GM19035 (cell line): Measurements from ENCODE around the gene MXD3.
"Not testable (repeated sequence)": the region's sequence is repeated elsewhere in the genome, so short reads cannot be mapped to it uniquely, and the experiment has no call there.

ENCODE experiments used
- ATAC-seq: cut with Tn5 transposase; IDR thresholded peaks from one replicate; pipeline ENCODE4 v1.9.1; 2021; ENCODE audit not compliant: unreplicated experiment

MXD3 gene, protein sequence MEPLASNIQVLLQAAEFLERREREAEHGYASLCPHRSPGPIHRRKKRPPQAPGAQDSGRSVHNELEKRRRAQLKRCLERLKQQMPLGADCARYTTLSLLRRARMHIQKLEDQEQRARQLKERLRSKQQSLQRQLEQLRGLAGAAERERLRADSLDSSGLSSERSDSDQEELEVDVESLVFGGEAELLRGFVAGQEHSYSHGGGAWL

DNA sequence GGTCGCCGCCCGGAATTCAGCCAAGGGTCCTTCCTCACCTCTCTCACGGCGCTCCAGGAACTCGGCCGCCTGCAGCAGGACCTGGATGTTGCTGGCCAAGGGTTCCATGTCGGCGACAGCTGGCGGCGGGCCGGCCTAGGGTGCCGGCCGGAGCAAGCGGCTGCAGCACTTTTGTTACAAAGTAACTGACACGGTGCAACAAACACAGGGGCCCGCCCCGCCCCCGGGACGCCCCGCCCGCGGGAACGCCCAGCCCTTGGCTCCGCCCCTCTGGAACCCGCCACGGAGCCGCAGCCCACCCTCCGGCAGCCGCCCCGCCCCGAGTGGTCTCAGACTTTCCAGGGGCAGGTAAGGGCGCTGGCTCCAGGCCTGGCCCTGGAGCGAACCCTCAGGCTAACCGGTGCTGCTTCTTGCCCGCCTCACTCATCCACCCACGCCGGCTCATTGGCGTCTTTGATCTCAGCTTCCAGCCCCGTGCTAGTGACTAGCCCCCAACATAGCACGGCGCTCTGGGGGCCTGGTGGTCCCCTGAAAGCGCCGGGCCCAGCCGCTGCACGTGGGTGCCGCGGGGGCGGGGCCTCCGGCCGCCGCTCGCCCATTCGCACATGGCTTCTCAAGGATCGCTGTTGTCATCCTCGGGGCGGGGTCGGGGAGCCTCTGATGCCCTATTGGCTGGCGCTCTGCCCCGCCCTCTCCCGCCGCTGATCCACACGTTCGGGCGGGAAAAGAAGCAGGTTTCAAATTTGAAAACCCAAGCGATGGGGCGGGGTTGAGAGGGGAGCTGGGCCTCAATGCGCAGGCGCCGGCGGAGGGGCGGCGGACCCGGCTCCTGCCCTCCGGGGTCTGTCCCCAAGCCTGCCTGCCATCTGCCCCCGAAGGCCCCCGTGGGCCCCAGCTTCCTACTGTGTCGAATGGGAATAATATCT lies at the start of gene MXD3:
Gene MXD3, minus strand, starts transcription at position 176 of the 926 bp plus-strand sequence. Its CDS starts 68 bp downstream, at position 108.
- peak; percentile 72 for ATAC-seq

DNA sequence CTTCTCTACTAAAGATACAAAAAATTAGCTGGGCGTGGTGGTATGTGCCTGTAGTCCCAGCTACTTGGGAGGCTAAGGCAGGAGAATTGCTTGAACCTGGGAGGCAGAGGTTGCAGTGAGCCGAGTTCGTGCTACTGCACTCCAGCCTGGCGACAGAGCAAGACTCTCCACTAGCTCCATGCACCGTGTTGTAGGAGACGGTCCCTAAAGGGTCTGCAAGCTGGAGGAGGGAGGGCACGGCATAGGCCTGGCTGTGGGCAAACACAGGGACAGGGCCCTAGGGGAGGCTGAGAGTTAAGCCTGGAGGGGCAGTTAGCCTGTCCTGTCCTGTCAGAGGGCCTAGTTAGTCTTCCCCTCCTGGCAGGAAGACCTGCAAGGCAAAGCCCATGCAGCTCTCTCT lies 49.0 kb upstream of the MXD3 start:
- not testable (repeated sequence) for ATAC-seq

DNA sequence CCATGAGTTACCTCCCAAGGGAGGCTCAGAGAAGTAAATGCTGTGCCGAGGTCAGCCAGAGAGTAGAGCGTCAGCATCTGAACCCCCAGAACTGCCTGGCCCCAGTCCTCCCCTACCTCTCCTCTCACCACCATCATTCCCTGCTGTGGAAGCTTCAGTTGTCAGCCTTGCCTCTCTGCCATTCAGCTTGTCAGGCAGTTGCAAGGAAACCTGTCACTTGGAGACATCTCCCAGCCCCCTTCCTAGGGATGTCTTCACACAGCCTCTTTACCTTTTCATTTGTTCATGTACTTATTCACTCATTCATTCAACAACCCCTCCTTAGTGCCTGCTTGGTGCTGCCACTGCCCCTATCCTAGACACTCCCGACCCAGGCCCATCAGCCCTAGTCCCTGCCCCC lies 48.2 kb upstream of the MXD3 start:
- ATAC-seq, result no peak

DNA sequence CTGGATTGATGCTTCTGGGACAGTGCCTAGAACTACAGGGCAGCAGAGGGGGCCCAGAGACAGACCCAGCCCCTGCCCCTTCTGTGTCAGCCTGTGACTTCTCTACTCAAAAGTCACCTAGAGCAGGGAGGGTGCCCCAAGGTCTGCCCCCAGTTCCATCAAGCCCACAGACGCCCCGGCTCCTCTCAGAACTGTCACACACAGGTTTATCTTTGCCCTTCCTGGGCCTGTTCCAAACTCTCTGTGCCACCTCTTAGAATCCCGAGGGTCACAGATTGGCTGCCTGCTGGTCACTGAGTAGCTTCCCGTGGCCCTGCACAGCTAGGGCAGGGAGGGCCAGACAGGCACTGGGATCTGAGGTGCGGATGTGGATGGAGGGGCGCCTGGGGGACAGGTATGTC lies 47.8 kb upstream of the MXD3 start:
- ATAC-seq, result no peak

DNA sequence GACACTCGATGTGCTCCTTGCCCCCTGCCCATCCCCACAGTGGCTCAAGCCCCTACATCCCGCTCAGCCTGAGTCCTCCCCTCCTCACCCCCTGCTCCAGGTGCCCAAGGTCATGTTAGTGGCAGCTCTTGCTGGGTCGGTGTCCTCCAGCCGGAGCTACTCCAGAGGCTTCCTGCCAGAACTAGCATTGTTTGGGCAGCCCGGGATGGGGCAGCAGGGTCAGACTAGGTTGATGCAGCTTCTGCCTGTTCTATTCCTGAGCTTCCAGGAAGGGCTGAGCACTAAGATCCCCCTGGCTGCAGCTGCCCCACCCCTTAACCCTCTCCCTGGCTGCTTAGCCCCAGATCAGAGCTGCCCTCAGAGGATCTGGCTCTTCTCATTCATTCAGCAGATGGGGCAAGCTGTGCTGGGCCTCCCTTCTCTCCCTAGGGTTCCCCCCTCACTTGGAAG lies 46.7 kb upstream of the MXD3 start:
- ATAC-seq, result peak; percentile 3

DNA sequence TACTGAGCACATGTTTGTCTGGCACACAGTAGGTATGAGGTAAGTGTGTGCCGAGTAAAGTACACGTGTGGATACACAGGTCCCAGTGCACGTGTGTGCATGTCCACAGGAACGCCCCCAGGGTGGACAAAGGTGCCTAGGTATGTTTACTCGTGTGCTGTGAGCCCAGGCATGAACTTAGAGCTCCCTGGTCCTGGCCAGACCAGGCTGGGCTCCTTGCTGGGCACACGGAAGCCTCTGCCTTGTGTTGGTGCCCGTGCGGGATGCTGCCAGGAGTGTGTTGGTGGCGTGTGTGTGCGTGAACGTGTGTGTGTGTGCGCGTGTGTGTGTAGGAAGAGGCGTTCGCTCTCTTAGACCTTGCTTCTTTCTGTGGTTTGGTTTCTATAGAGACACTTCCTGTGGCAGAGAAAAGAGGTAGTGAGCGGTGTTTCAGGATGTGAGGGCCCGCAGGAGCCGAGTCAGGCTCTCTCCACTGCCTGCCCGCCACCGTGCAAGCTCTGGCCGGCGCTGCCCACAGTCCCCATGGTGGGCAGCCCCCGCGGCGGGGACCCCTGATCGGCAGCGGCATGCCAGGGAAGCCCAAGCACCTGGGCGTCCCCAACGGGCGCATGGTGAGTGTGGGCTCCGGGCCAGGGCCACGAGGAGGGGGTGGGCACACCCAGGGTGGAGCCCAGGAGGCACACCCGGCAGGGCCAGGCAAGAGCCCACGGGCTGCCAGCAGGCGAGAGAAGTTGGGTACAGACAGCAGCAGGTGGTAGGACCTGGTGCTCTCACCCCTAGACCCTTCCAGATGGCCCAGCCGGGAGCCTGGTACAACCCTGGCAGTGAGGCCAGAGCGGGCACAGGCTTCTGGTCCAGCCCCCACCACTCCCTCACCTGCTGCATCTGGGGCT lies 46.0 kb upstream of the MXD3 start, which contains the start of gene RGS14:
Gene RGS14, plus strand, starts transcription at position 466 of the 893 bp plus-strand sequence. Its CDS starts 101 bp downstream, at position 567.
- peak; percentile 94 for ATAC-seq

DNA sequence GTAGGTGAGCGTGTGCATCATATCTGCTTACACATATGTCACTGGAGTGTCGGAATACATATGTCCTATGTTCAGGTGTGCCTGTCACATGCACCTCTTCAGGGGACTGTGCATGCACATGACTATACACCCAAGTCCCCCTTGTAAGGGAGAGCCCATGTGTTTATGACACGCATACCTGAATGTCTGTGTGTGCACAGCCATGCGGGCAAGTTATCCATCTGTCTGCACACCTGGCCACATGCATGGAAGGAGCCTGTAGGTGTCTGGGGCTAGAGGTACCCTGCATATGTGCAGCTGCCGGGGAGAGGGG lies 45.4 kb upstream of the MXD3 start:
- ATAC-seq, result no peak

DNA sequence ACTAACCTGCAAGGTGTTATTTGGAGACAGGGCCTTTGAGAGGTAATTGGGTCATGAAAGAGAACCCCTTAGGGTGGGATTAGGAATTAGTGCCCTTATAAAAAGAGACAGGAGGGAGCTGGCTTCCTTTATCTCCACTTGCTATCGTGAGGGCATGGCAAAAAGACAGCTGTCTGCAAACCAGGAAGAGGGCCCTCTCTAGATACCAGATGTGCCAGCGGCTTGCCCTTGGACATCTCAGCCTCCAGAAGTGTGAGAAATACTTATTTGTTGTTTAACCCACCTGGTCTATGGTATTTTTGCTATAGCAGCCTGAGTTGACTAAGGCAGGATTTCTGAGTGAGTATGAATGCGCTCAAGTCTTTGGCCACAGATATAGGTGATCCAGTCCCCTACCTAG lies 45.0 kb upstream of the MXD3 start:
- ATAC-seq, result no peak

DNA sequence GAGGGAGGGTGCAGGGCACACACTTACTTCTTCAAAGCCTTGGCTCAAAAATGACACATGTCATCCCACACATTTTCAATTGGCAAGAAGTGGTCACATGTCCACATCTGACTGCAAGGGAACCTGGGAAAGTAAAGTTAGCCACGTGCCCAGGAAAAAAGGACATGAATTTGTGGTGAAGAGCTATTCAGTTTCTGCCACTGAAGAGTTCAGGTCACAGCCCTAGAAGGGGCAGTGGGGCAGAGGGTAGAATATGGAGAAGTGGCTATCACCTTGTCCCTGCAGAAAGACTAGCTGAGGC lies 44.1 kb upstream of the MXD3 start:
- ATAC-seq, result no peak

DNA sequence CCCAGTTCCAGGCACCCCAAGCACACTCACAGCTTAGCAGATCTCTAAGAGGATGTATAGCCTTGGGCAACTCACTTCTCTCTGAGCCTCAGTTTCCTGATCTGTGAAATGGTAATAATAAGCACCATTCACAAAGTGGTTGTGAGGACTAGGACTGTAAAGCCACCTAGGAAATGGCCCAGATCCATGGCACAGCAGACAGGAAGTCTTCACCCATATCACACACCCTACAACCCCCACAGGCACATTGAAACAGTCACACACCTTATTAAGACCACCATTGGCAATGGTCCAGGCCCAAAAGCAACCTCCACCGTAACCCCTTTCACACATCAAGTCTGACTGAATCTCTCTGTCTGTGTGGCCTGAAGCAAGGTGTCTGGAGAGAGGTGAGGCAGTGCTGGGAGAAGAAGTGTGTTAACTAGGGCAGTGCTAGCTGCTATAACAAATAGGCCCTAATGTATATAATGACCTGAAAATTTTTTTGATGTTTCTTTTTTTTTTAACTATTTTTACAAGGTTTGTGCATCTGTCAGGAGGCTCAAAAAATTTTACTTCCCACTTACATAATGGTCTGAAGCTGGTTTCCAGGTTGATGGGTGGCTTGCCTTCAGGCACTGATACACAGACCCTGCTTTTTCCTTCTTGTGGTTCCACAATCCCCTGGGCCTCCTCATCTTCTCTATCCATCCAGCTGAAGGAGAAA lies 43.6 kb upstream of the MXD3 start:
- ATAC-seq, result no peak

DNA sequence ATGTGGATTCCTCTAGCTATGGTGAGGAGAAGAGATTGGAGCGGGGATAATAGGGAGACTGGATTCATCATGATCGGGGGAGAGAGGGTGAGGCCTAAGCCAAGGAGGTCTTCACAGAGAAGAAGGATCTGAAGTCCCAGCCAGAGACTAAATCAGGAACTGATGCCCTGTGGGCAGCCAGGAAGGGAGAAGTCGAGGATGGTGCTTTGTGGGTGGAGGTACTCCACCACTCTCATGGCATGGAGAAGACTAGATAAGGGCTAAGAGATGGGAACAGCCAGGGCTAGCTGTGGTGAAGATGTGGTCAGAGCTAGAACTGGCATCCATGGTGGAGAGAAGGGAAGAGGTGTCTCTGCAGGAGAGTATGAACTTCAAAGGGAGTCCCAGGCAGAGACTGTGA lies 43.0 kb upstream of the MXD3 start:
- no peak for ATAC-seq

DNA sequence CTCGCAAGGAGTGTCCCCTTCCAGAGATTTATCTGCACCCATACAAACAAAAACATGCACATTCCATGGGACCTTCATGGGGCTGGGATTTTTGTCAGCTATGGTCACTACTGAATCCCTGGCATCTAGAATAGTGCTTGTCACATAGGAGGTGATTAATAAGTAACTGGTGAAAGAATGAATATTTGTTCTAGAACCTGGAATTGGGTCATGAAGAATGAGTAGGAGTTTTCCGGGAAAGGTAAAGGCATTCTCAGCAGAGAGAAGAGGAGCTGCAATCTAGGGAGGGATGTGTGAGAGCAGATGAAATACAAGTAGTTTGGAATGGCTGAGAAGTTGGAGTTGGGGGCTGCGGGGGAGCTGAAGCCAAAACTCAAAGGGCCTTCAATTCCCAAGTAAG lies 42.6 kb upstream of the MXD3 start:
- no peak for ATAC-seq

DNA sequence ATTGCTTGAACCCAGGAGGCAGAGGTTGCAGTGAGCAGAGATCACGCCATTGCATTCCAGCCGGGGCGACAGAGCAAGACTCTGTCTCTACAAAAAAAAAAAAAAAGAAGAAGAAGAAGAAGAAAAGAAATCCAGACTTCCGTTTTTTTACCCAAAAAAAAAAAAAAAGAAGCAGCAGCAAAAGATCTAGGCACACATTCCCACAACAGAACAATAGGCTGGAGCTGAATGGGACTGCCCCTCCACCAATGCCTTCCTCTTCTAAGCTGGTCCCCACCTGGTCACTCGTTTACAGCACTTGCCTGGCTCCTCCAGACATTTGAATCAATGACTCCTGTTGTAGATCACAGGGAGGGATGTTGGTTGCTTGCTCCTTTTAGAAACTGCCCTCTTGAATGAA lies 41.4 kb upstream of the MXD3 start:
- ATAC-seq, result no peak

DNA sequence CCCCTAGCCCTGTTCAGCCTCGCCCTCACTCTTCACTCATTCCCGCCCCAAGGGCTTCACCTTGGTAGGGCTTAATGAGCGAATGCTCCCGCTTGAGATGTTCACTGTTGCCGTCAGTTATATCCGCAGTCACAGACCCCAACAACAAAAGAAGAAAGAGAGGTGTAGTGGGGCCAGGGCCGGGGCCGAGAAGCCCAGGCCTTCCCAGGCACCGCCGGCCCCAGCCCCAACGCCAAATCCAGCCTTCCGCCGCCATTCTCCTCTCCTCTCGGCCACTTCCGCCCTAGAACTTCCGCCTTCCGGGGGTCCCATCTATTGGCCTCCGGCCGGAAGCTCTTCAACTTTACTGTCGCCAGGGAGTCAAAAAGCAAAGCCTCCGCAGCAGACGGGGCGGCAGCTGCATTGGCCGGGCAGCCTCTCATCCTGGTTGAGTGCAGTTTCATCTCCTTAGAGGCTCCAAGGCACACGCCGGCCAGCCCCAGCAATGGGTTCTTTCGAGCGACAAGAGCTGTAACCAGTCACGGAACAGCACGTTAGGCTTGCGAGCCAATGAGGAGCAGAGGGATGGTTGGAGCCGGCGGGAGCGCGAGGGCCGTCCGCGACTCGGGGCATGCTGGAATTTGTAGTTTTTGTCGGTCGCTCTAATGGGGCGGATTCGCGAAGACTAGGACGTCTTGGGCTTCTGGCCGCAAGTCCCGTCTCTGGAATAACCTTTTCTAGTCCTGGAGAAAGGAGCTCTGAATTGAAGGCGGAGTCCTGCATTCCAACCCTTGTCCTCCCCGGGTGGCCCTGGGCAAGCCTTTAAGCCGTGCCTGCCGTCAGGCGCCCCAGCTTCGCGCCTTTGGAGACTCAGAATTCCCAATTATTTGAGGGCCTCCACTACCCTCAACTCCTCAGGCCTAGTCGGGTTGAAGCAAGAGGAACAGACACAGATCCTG lies 40.0 kb upstream of the MXD3 start, which contains the start of gene LMAN2:
Gene LMAN2, minus strand, starts transcription at position 277 of the 938 bp plus-strand sequence. Its CDS starts 21 bp downstream, at position 256.
- ATAC-seq, result peak; percentile 94

DNA sequence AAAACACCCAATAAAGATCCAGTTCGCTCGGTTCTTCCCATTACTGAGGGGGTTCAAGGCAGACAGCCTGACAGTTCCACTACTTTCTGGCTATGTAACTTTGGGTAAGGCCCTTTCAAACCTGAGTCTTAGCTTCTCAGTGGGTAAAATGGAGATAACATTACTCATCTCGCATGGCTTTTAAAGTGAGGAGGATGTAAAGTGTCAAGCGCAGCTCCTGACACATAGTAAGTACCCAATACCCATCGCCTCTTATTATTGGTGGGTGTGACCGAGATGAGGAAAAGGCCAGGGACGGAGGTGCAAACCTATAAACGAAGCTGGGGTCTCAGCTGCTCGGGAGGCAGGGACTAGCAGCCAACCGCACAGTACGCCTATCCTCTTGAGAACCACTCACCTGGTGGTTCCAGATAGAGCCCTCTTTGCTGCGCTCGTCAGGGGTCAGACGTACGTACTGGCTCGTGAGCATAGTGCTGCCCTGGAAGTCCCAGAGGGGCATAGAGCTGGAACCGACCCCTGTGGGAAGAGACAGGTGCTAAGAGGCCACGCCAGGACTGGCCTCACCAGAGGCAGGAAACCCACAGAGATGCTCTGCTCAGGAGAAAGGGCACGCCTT lies 39.2 kb upstream of the MXD3 start:
- no peak for ATAC-seq

DNA sequence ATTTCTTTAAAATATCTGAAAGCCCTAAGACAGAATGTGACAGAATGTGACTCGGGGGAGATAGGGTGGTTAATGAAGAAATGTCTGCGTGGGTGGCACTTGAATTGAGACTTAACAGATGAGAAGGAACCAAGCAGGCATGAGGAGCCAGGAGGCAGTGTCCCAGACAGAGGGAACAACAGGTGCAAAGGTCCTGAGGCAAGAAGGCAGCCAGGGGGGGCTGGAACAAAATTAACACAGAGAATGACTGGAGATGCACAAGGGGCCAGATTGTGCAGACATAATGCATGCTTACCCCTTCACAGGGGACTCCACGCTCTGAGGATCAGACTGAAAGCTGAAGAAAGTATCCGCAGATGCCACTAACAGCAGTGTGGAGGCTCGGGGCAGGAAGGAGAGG lies 38.1 kb upstream of the MXD3 start:
- no peak for ATAC-seq

DNA sequence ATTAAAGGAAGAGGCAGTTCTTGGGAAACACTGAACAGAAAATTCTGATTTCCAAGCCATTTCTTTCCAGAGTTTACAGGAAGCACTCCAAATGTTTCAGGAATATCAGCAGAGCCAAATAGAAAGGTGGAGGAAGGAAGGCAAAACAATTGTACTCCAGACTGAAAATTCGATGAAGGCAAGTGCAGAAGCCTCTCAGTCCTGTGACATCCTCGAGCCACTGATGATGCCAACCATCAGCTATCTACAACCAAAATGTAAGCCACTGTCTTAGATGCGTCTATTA lies 37.6 kb upstream of the MXD3 start:
- ATAC-seq, result no peak

DNA sequence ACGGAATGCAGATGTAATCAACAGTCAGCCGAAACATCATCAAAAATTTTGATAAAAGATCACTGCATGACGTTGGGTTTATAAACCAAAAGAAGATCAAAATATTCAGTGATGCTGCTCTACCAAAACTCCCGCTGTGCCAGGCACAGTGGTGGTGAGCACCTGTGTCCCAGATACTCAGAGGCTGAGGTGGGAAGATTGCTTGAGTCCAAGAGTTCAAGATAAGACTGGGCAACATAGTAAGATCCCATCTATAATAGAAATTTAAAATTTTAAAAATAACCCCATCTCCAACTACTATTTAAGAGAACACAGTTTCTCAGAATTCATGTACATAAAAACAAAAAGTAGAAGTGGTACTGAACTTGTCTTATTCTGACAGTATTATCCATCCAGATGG lies 36.0 kb upstream of the MXD3 start:
- ATAC-seq, result no peak

DNA sequence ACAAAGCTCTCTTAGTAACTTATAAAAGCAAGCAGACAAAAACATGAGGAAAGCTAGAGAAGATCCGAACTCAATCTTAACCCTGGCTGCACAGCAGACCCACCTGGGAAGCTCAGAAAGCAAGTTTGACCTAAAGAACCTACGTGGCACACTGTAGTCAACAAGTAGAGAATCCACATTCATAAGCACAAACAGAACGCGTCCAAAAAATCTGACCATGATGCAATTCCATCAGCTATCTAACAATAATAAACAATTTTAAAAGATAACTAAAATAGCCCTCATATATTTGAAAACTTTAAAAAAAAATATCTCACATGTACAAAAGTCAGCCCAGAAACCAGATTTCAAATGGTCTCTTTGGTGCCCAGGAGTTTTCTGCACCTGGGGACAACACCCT lies 35.1 kb upstream of the MXD3 start:
- ATAC-seq, result no peak

DNA sequence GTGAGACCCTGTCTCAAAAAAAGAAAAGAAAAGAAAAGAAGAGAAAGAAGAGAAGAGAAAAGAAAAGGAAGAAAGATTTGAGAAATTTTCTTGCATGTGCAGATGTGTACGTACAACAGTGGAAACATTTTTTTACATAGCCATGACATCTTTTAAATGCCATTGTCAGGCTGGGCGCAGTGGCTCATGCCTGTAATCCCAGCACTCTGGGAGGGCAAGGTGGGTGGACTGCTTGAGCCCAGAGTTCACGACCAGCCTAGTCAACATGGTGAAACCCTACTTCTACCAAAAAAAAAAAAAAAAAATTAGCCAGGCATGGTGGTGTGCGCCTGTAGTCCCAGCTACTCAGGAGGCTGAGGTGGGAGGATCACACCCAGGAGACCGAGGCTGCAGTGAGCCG lies 33.2 kb upstream of the MXD3 start:
- no peak for ATAC-seq
